ENCODE results near the gene LIX1.
A peak's percentile ranks its signal among the peaks of the same experiment; 100 is the strongest.

The LIX1 gene

GRCh38 chr5:97167435-97167834 lies 25.0 kb upstream of the LIX1 start:
- Histone ChIP-seq H3K27ac (ENCODE audit: low read length) (no peak overlapping the region), H3K4me1 (ENCODE audit: control insufficient read depth, insufficient read depth, low read length) (no peaks in the 10 kb centered on the region), H3K27me3 (ENCODE audit: control insufficient read depth, insufficient read depth, low read length) (no peaks in the 10 kb centered on the region), H3K4me3 (ENCODE audit: low read length) (no peak overlapping the region), H3K36me3 (ENCODE audit: control insufficient read depth, insufficient read depth, low read length) (peaks cover 8% of the 10 kb centered on the region; the same call in 1 of the 2 replicates), H3K9me3 (ENCODE audit: control insufficient read depth, insufficient read depth, low read length) (no peaks in the 10 kb centered on the region)
- no CpG with 5 or more reads among the region's 6 CpGs for WGBS (ENCODE audit: insufficient coverage, insufficient read length)
- DNase-seq (ENCODE audit: low read depth, low spot score), result no peak

GRCh38 chr5:97165726-97166125 lies 23.3 kb upstream of the LIX1 start:
- no peaks in the 10 kb centered on the region for H3K9me3 ChIP-seq (ENCODE audit: control insufficient read depth, insufficient read depth, low read length)
- H3K4me3 ChIP-seq (ENCODE audit: low read length), result no peak overlapping the region
- no peaks in the 10 kb centered on the region for H3K27me3 ChIP-seq (ENCODE audit: control insufficient read depth, insufficient read depth, low read length)
- no peak overlapping the region for H3K27ac ChIP-seq (ENCODE audit: low read length)
- no peak for DNase-seq (ENCODE audit: low read depth, low spot score)
- peaks cover 10% of the 10 kb centered on the region; the same call in 1 of the 2 replicates for H3K36me3 ChIP-seq (ENCODE audit: control insufficient read depth, insufficient read depth, low read length)
- WGBS (ENCODE audit: insufficient coverage, insufficient read length), result no CpG with 5 or more reads among the region's 1 CpG
- no peaks in the 10 kb centered on the region for H3K4me1 ChIP-seq (ENCODE audit: control insufficient read depth, insufficient read depth, low read length)

GRCh38 chr5:97164846-97165245 lies 22.4 kb upstream of the LIX1 start:
- no peaks in the 10 kb centered on the region for H3K4me1 ChIP-seq (ENCODE audit: control insufficient read depth, insufficient read depth, low read length)
- peaks cover 10% of the 10 kb centered on the region; the same call in 1 of the 2 replicates for H3K36me3 ChIP-seq (ENCODE audit: control insufficient read depth, insufficient read depth, low read length)
- DNase-seq (ENCODE audit: low read depth, low spot score), result no peak
- no peak overlapping the region for H3K4me3 ChIP-seq (ENCODE audit: low read length)
- no peak overlapping the region for H3K27ac ChIP-seq (ENCODE audit: low read length)
- no peaks in the 10 kb centered on the region for H3K9me3 ChIP-seq (ENCODE audit: control insufficient read depth, insufficient read depth, low read length)
- H3K27me3 ChIP-seq (ENCODE audit: control insufficient read depth, insufficient read depth, low read length), result no peaks in the 10 kb centered on the region

DNA sequence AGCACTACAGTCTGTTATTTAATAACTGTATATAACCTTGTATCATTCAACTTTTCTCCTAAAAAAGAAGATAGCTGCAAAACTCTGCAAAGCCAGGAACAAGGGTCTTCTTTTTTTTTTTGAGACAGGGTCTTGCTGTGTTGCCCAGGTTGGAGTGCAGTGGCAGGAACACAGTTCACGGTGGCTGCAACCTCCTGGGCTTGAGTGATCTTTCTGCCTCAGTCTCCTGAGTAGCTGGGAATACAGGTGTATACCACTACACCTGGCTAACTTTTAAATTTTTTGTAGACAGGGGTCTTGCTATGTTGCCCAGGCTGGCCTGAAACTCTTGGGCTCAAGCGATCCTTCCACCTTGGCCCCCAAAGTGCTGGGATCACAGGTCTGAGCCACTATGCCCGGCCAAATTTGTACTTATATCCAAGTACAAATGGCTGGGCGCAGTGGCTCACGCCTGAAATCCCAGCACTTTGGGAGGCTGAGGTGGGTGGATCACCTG lies 21.4 kb upstream of the LIX1 start:
- H3K27ac ChIP-seq (ENCODE audit: low read length), result no peak overlapping the region
- no CpG with 5 or more reads among the region's 5 CpGs for WGBS (ENCODE audit: insufficient coverage, insufficient read length)
- no peak for DNase-seq (ENCODE audit: low read depth, low spot score)
- H3K4me3 ChIP-seq (ENCODE audit: low read length), result no peak overlapping the region
- H3K27me3 ChIP-seq (ENCODE audit: control insufficient read depth, insufficient read depth, low read length), result no peaks in the 10 kb centered on the region
- H3K36me3 ChIP-seq (ENCODE audit: control insufficient read depth, insufficient read depth, low read length), result peaks cover 10% of the 10 kb centered on the region; the same call in 1 of the 2 replicates
- H3K4me1 ChIP-seq (ENCODE audit: control insufficient read depth, insufficient read depth, low read length), result no peaks in the 10 kb centered on the region
- no peaks in the 10 kb centered on the region for H3K9me3 ChIP-seq (ENCODE audit: control insufficient read depth, insufficient read depth, low read length)

- DNase-seq (ENCODE audit: low read depth, low spot score), result no peak
- Histone ChIP-seq H3K36me3 (ENCODE audit: control insufficient read depth, insufficient read depth, low read length) (peaks cover 10% of the 10 kb centered on the region; the same call in 1 of the 2 replicates), H3K4me3 (ENCODE audit: low read length) (no peak overlapping the region), H3K27me3 (ENCODE audit: control insufficient read depth, insufficient read depth, low read length) (no peaks in the 10 kb centered on the region), H3K9me3 (ENCODE audit: control insufficient read depth, insufficient read depth, low read length) (no peaks in the 10 kb centered on the region), H3K4me1 (ENCODE audit: control insufficient read depth, insufficient read depth, low read length) (no peaks in the 10 kb centered on the region), H3K27ac (ENCODE audit: low read length) (no peak overlapping the region)
Measured at GRCh38 chr5:97163360-97163764, 21.0 kb upstream of the LIX1 start.

- no peak overlapping the region for H3K27ac ChIP-seq (ENCODE audit: low read length)
- no peak overlapping the region for H3K4me3 ChIP-seq (ENCODE audit: low read length)
- no peaks in the 10 kb centered on the region for H3K27me3 ChIP-seq (ENCODE audit: control insufficient read depth, insufficient read depth, low read length)
- no peaks in the 10 kb centered on the region for H3K4me1 ChIP-seq (ENCODE audit: control insufficient read depth, insufficient read depth, low read length)
- DNase-seq (ENCODE audit: low read depth, low spot score), result peak; percentile 45
- no peaks in the 10 kb centered on the region for H3K9me3 ChIP-seq (ENCODE audit: control insufficient read depth, insufficient read depth, low read length)
- WGBS (ENCODE audit: insufficient coverage, insufficient read length), result no CpG with 5 or more reads among the region's 4 CpGs
- peaks cover 7% of the 10 kb centered on the region; the same call in 1 of the 2 replicates for H3K36me3 ChIP-seq (ENCODE audit: control insufficient read depth, insufficient read depth, low read length)
Measured at GRCh38 chr5:97162045-97162444, 19.6 kb upstream of the LIX1 start.

DNA sequence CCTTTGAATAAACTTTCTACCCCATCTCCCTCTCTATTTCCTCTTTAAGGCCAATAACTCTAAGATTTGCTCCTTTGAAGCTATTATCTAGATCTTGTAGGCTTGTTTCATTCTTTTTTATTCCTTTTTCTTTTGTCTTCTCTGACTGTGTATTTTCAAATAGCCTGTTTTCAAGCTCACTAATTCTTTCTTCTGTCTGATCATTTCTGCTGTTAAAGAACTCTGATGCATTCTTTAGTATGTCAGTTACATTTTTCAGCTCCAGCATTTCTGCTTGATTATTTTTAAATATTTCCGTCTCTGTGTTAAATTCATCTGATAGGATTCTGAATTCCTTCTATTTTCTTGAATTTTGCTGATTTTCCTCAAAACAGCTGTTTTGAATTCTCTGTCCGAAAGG lies 15.3 kb upstream of the LIX1 start:
- Histone ChIP-seq H3K27ac (ENCODE audit: low read length) (no peak overlapping the region), H3K9me3 (ENCODE audit: control insufficient read depth, insufficient read depth, low read length) (no peaks in the 10 kb centered on the region), H3K4me3 (ENCODE audit: low read length) (no peak overlapping the region), H3K4me1 (ENCODE audit: control insufficient read depth, insufficient read depth, low read length) (no peaks in the 10 kb centered on the region), H3K36me3 (ENCODE audit: control insufficient read depth, insufficient read depth, low read length) (peaks cover 3% of the 10 kb centered on the region; the same call in 1 of the 2 replicates), H3K27me3 (ENCODE audit: control insufficient read depth, insufficient read depth, low read length) (no peaks in the 10 kb centered on the region)
- no CpG with 5 or more reads among the region's 2 CpGs for WGBS (ENCODE audit: insufficient coverage, insufficient read length)
- no peak for DNase-seq (ENCODE audit: low read depth, low spot score)

DNA sequence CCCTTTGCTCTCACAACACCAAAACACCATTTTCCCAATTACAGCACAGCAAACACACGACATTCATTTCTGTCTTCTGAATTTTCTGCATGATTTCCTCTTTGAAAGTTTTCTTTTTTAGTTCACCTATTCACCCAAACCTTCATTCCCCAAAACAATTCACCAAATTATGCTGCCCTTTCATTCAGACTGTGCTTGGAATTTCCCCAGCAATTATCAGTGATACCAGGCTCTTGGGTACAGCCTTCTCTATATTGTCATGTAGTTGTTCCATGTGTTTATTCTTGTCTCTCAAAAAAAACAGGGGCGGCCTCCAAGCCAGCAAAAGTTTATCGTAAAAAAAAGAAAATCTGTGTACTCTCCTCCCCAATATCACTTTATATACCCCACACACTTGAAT lies 9.0 kb upstream of the LIX1 start:
- Histone ChIP-seq H3K9me3 (ENCODE audit: control insufficient read depth, insufficient read depth, low read length) (no peaks in the 10 kb centered on the region), H3K4me3 (ENCODE audit: low read length) (no peak overlapping the region), H3K27ac (ENCODE audit: low read length) (no peak overlapping the region), H3K27me3 (ENCODE audit: control insufficient read depth, insufficient read depth, low read length) (no peaks in the 10 kb centered on the region), H3K36me3 (ENCODE audit: control insufficient read depth, insufficient read depth, low read length) (no peaks in the 10 kb centered on the region), H3K4me1 (ENCODE audit: control insufficient read depth, insufficient read depth, low read length) (no peaks in the 10 kb centered on the region)
- no peak for DNase-seq (ENCODE audit: low read depth, low spot score)
- 100% methylated on average over 1 of the region's 3 CpGs for WGBS (ENCODE audit: insufficient coverage, insufficient read length)

GRCh38 chr5:97150401-97150800 lies 8.0 kb upstream of the LIX1 start:
- DNase-seq (ENCODE audit: low read depth, low spot score), result no peak
- Histone ChIP-seq H3K27me3 (ENCODE audit: control insufficient read depth, insufficient read depth, low read length) (no peaks in the 10 kb centered on the region), H3K36me3 (ENCODE audit: control insufficient read depth, insufficient read depth, low read length) (no peaks in the 10 kb centered on the region), H3K4me3 (ENCODE audit: low read length) (no peak overlapping the region), H3K27ac (ENCODE audit: low read length) (no peak overlapping the region), H3K9me3 (ENCODE audit: control insufficient read depth, insufficient read depth, low read length) (no peaks in the 10 kb centered on the region), H3K4me1 (ENCODE audit: control insufficient read depth, insufficient read depth, low read length) (no peaks in the 10 kb centered on the region)
- no CpG with 5 or more reads among the region's 1 CpG for WGBS (ENCODE audit: insufficient coverage, insufficient read length)

DNA sequence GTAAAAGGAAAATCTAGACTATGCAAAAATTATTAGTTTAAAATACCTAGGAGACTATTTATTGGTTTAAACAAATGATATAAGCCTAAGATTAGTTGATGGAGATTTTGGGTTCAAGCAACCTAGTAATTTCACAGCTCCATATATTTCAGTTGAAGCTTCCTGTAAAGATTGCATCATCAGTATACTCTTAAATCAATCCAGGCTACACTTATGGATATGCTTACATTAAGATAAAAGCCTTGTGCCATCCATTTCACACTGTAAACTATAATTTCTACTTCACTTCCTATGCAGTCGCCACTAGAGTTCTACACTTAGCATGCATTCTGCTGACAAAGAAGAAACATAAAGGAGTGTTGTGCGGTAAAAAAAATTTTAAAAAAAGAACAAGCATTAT lies 7.3 kb upstream of the LIX1 start:
- Histone ChIP-seq H3K27me3 (ENCODE audit: control insufficient read depth, insufficient read depth, low read length) (no peaks in the 10 kb centered on the region), H3K36me3 (ENCODE audit: control insufficient read depth, insufficient read depth, low read length) (no peaks in the 10 kb centered on the region), H3K4me3 (ENCODE audit: low read length) (no peak overlapping the region), H3K27ac (ENCODE audit: low read length) (no peak overlapping the region), H3K4me1 (ENCODE audit: control insufficient read depth, insufficient read depth, low read length) (no peaks in the 10 kb centered on the region), H3K9me3 (ENCODE audit: control insufficient read depth, insufficient read depth, low read length) (no peaks in the 10 kb centered on the region)
- DNase-seq (ENCODE audit: low read depth, low spot score), result no peak
- no CpG with 5 or more reads among the region's 2 CpGs for WGBS (ENCODE audit: insufficient coverage, insufficient read length)

DNA sequence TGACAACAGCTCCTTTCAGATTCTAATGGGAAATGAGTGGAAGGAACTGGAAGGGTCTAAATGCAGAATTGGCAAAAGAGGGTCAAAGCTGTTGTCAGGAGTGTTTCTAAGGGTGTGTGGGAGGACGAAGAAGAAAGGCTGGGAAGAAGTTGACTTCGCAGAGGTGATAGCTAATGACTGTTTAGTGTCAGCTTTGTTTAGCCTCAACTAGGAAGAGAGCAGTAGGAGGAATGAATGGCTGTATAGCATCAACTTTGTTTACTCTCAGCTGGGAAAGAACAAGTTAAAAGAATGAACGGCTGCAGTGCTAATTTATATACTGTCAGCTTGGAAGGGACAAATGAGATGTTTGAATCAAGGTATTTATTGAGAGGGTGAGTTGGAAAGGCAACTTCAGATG lies 5.9 kb upstream of the LIX1 start:
- Histone ChIP-seq H3K9me3 (ENCODE audit: control insufficient read depth, insufficient read depth, low read length) (no peaks in the 10 kb centered on the region), H3K4me3 (ENCODE audit: low read length) (no peak overlapping the region), H3K36me3 (ENCODE audit: control insufficient read depth, insufficient read depth, low read length) (no peaks in the 10 kb centered on the region), H3K27me3 (ENCODE audit: control insufficient read depth, insufficient read depth, low read length) (no peaks in the 10 kb centered on the region), H3K27ac (ENCODE audit: low read length) (no peak overlapping the region), H3K4me1 (ENCODE audit: control insufficient read depth, insufficient read depth, low read length) (no peaks in the 10 kb centered on the region)
- no CpG with 5 or more reads among the region's 3 CpGs for WGBS (ENCODE audit: insufficient coverage, insufficient read length)
- DNase-seq (ENCODE audit: low read depth, low spot score), result no peak
